Measurements from ENCODE around the gene INTS1. TPM values are rescaled to one million over a fixed set of nuclear protein-coding genes. Genes with fewer than 3 reads are reported as not detected.
A peak's percentile ranks its signal among the peaks of the same experiment; 100 is the strongest.

Gene INTS1
- total RNA-seq, 4 donors from 2014 or later, result 33.1 to 80.3 (median 48.0) TPM

DNA sequence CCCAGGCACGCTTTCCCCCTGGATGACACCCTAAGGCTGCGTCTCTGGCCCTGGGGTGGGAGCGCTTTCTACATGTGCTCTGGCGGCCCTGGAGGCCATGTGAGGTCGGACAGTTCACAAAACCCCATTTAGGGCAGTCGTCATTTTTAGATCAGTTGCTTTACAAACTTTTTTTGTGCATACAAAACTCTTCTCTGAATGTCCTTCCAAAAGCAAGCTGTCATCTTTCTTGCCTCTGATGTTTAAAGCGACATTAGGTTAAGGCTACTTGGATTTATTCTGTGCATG is 32.2 kb upstream of the INTS1 start:
- Histone ChIP-seq H3K27ac (replicated peaks in 1 of 4) (peak overlapping the region; percentile 97 to 99 (median 97)), H3K4me1 (peaks cover 55 to 75% (median 73%) of the 10 kb centered on the region in 4 donors), H3K9me3 (no peaks in the 10 kb centered on the region), H3K36me3 (peaks cover 23 to 41% (median 30%) of the 10 kb centered on the region in 4 donors), H3K4me3 (peak overlapping the region; percentile 63 to 70 (median 65)), H3K27me3 (no peaks in the 10 kb centered on the region)
- TF ChIP-seq POLR2A (IDR thresholded peaks at IDR 0.05; ENCODE audit: low read depth) (no peak), POLR2AphosphoS5 (IDR thresholded peaks at IDR 0.05) (no peak), EP300 (IDR thresholded peaks at IDR 0.05) (no peak)
- TF ChIP-seq, protein P1, sequence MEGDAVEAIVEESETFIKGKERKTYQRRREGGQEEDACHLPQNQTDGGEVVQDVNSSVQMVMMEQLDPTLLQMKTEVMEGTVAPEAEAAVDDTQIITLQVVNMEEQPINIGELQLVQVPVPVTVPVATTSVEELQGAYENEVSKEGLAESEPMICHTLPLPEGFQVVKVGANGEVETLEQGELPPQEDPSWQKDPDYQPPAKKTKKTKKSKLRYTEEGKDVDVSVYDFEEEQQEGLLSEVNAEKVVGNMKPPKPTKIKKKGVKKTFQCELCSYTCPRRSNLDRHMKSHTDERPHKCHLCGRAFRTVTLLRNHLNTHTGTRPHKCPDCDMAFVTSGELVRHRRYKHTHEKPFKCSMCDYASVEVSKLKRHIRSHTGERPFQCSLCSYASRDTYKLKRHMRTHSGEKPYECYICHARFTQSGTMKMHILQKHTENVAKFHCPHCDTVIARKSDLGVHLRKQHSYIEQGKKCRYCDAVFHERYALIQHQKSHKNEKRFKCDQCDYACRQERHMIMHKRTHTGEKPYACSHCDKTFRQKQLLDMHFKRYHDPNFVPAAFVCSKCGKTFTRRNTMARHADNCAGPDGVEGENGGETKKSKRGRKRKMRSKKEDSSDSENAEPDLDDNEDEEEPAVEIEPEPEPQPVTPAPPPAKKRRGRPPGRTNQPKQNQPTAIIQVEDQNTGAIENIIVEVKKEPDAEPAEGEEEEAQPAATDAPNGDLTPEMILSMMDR (IDR thresholded peaks at IDR 0.05), result no peak
- DNase-seq (ENCODE audit: extremely low spot score), result no peak
- intact Hi-C loops (cut with DNase I), result no loop called here
- 58% methylated on average over 7 of the region's 7 CpGs for WGBS

DNA sequence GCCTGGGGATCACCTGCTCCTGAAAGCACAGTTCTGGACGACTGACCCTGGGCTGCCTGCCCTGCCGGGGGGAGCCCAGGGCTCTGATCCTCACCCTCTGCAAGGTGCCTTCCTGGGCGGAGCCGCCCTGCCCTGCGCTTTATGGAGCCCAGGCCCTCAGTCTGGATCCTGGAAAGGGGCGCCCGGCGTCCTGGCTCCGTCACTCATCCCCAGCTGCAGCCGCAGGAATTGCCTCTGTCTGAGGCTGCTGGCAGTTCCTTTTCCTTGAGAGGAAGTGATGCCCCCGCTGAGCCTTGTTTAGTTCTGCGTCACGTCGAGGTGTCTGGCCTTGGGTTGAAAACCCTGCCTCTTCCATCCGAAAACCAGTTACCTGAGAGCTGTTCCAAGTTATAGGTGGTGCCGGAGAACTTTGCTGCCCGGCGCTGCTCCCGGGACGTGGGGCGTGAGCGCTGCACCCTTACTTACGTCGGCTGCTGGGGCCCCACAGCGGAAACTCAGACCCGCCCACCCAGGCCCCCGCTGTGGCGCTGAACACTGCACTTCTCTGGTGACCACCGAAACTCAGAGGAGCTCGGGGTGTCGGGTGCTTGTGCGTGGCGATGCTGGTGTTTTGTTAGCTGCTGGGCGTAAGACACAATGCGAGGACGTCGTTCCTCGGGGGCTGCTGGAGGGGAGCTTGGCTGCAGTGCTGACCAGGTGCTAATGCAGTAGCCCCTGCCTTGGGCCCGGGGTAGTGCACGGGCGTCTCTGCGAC is 31.7 kb upstream of the INTS1 start:
- peaks cover 19 to 36% (median 25%) of the 10 kb centered on the region in 4 donors for H3K36me3 ChIP-seq
- no peak for DNase-seq (ENCODE audit: extremely low spot score)
- H3K27ac ChIP-seq (replicated peaks in 1 of 4), result peak overlapping the region; percentile 97 to 99 (median 97)
- peaks cover 55 to 79% (median 74%) of the 10 kb centered on the region in 4 donors for H3K4me1 ChIP-seq
- intact Hi-C loops (cut with DNase I), result no loop called here
- no peaks in the 10 kb centered on the region for H3K27me3 ChIP-seq
- H3K4me3 ChIP-seq, result peak overlapping the region in 2 of 4 donors; percentile 67 to 70
- TF ChIP-seq POLR2A (IDR thresholded peaks at IDR 0.05; ENCODE audit: low read depth), result no peak
- no peak for TF ChIP-seq EP300 (IDR thresholded peaks at IDR 0.05)
- TF ChIP-seq POLR2AphosphoS5 (IDR thresholded peaks at IDR 0.05), result no peak
- TF ChIP-seq, protein P1 (IDR thresholded peaks at IDR 0.05), result no peak
- 87% methylated on average over 41 of the region's 42 CpGs for WGBS
- H3K9me3 ChIP-seq, result no peaks in the 10 kb centered on the region

DNA sequence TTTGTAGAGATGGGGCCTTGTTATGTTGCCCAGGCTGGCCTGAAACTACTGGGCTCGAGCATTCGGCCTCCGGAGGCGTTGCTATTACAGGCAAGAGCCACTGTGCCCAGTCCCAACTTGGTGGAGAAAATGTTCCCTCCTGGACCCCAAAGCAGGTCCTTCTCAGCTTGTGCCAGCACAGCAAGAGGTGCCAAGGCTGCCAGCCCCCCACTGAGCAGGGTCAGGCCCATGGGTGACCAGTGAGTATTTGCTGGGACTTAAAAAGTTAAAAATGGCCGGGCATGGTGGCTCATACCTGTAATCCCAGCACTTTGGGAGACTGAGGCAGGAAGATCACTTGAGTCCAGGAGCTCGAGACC is 30.9 kb upstream of the INTS1 start:
- intact Hi-C loops (cut with DNase I), result no loop called here
- Histone ChIP-seq H3K36me3 (peaks cover 11 to 28% (median 17%) of the 10 kb centered on the region in 4 donors), H3K27ac (replicated peaks in 1 of 4) (peak overlapping the region; percentile 97 to 99 (median 97)), H3K9me3 (no peaks in the 10 kb centered on the region), H3K27me3 (no peaks in the 10 kb centered on the region), H3K4me3 (no peak overlapping the region), H3K4me1 (peaks cover 55 to 83% (median 77%) of the 10 kb centered on the region in 4 donors)
- no peak for DNase-seq (ENCODE audit: extremely low spot score)
- WGBS, result 80% methylated on average over 6 of the region's 6 CpGs
- TF ChIP-seq POLR2A (IDR thresholded peaks at IDR 0.05; ENCODE audit: low read depth), result no peak
- TF ChIP-seq EP300 (IDR thresholded peaks at IDR 0.05), result no peak
- TF ChIP-seq, protein P1 (IDR thresholded peaks at IDR 0.05), result no peak

DNA sequence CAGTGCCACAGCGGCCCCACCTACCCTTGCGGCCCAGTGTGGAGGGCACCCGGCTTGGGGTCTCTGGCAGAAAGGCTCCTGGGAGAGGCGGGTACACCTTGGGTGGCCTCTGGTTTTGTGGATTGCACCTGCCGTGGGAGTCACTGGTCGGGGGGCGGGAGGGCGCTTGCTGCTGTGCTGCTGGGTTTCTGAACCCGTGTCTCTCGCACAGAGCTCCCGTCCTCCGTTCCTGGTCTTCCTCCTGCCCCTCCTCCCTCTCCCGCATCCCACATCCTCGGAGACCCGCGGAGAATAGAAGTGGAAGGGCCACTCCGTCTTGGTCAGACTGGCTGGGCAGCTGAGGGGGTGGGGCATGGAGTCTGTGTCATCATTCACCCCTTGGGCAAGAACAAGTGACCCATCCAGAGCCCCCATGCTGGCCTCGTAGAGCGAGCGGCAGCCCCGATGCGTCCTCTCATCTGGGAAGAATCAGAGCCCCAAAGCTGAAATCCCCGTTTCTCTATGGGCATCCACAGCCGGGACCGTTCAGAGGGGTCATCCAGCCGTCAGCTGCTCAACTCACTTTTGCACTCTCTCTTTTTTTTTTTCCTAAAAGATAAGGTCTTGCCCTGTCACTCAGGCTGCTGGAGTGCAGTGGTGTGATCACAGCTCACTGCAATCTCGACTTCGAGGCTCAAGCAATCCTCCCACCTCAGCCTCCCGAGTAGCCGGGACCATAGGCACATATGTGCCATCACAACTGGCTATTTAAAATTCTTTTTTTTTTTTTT is 30.3 kb upstream of the INTS1 start:
- WGBS, result 87% methylated on average over 20 of the region's 30 CpGs
- Histone ChIP-seq H3K27me3 (peaks cover 0 to 2% (median 0%) of the 10 kb centered on the region in 4 donors), H3K4me3 (no peak overlapping the region), H3K9me3 (no peaks in the 10 kb centered on the region), H3K36me3 (peaks cover 5 to 22% (median 12%) of the 10 kb centered on the region in 4 donors), H3K27ac (replicated peaks in 1 of 4) (peak overlapping the region; percentile 97 to 99 (median 97)), H3K4me1 (peaks cover 55 to 87% (median 80%) of the 10 kb centered on the region in 4 donors)
- intact Hi-C loops (cut with DNase I), result no loop called here
- no peak for TF ChIP-seq POLR2AphosphoS5 (IDR thresholded peaks at IDR 0.05)
- TF ChIP-seq EP300 (IDR thresholded peaks at IDR 0.05), result no peak
- TF ChIP-seq, protein P1 (IDR thresholded peaks at IDR 0.05), result no peak
- no peak for DNase-seq (ENCODE audit: extremely low spot score)
